SH-SY5Y (cell line): ENCODE data around the gene TPPP3.

Experiments used
- GATA2 ChIP-seq: IDR thresholded peaks from 2 replicates; pipeline ENCODE4 v1.6.1; 2011; ENCODE audit warnings: mild to moderate bottlenecking, low read depth, low read length
- GATA3 ChIP-seq: IDR thresholded peaks from 2 replicates; pipeline ENCODE4 v1.6.1; 2011; ENCODE audit warnings: low read depth, mild to moderate bottlenecking, low read length, moderate library complexity

TPPP3 gene

DNA sequence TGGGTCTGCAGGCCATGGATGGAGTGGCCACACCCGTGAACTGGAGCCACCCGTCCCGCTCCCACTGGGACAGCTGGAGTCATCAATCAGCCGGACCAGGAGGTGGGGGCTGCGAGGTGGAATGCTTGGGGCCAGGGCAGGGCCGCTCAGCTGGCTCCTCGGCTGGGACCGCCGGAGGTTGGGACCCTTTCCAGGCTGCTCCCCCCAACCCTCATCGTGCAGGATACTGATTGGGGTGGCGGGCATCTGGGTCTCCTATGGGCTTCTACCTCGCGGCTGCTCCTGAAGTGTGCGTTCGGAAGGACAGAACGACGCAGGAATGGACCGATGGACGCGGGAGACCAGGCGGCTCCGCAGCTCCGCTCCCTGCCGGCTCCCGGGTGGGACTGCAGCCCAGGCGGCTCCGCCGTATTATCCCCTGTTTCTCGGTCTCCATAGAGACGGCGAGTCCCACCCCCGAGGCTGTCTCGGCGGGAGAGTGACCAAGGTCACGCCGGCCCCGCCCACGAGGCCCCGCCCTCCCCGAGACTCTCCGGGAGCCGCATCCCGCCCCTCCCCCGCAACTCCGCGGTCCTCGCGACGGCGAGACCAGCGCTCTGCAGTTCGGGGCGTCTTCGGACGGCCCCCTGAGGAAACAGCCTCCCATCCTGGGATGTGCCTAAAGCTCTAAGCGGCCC lies at the start of gene TPPP3:
Gene TPPP3 (minus strand): TSS at position 388 of the 677 bp plus-strand sequence. CDS start 2,387 bp downstream, outside the sequence.
- TF ChIP-seq GATA2 (no peak), GATA3 (no peak)

DNA sequence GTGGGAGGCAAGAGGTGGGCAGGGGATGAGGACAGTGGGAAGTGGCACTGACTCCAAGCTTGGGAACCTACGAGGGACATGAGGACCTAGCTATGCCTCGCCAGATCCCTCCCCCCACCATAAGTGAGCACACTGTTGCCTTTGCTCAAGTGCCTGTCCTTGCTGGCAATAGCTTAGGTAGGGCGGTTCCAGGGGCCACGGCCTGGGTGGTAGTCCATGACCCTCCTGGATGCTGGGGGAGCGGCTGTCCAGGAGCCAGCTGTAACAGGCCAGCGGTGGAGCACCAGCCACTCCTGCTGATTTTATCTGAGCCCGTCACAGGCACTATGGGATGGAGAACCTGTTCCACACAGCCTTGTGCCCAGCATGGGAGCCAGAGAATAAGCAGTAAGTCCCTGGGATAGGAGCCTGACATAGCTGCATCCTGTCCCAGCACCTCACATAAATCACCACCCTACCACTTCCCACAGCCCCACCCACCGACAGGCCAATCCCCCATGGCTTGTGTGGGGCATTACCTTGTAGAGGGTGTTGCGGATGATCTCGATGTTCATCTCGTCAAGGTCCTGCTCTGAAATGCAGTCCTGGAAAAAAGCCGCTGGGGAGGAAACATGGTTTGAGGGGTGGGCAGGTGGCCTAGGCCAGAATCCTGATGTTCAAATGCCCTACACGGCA lies 49.4 kb upstream of the TPPP3 start:
- TF ChIP-seq GATA3 (no peak), GATA2 (peak; percentile 53)

DNA sequence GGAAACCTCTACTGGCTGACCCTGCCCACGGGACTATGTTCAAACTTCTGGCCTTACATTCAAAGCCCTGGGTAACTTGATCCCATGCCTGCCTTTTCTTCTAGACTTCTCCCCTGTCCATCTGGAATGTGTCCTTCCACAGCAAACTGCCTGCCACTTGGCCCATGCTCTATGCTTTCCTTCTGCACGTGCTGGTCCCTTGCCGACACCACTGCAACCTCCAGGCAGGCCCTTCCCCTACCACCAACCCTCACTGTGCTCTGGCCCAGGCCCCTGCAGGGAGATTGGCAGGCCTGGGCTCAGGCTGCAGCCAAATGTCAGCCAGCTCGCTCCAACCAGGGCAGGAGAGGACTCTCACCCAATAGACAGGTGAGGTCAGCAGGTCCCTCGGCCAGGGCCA lies 48.6 kb upstream of the TPPP3 start:
- TF ChIP-seq GATA3 (no peak), GATA2 (no peak)

DNA sequence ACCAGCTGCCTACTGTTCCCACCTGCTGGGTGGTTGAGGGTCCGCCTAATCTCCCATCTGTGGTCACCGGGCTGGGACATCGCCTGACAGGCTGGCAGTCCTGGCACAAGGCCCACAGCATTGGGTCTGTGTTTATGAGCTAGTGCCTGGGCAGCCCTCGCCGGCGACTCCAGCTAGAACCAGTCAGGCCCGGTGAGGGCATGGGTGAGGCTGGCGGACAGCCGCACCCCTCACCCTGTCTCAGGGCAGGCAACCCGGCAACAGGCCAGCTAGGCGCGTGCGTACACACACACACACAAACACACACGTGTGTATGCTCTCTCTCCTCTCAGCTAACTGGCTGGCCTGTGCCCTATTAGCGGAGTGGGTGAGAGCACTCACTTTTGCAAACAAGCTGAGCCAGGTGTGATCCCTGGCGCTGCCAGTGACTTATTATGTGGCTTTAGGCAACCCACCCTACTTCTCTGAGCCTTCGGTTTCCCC lies 48.0 kb upstream of the TPPP3 start:
- TF ChIP-seq GATA2 (no peak), GATA3 (no peak)

DNA sequence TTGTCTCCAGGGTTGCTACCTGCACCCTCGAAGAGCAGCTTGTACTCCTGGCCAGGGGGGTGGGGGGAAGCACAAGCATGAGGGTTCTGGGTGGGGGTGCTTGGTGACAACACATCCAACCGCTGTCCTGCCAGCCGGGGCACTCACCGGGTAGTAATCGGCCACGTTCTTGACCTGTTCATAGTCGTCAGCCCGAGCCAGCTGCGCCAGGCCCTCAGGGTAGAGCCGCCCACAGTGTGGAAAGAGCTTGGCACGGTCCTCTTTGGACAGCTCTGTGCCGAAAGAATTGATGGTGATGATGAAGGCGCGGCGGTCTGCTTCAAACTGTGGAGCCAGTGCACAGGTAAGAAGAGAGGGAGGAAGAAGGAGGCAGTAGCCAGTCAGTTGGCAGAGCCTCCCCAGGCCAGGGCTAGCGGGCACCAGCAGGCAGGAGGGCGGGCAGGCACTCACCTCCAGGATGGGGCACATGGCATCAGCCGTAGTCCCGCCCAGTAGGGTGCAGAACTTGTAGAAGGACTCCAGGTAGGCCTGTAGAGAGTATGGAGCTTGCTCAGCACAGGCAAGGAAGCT lies 45.6 kb upstream of the TPPP3 start:
- TF ChIP-seq GATA2 = no peak
- TF ChIP-seq GATA3 = no peak

DNA sequence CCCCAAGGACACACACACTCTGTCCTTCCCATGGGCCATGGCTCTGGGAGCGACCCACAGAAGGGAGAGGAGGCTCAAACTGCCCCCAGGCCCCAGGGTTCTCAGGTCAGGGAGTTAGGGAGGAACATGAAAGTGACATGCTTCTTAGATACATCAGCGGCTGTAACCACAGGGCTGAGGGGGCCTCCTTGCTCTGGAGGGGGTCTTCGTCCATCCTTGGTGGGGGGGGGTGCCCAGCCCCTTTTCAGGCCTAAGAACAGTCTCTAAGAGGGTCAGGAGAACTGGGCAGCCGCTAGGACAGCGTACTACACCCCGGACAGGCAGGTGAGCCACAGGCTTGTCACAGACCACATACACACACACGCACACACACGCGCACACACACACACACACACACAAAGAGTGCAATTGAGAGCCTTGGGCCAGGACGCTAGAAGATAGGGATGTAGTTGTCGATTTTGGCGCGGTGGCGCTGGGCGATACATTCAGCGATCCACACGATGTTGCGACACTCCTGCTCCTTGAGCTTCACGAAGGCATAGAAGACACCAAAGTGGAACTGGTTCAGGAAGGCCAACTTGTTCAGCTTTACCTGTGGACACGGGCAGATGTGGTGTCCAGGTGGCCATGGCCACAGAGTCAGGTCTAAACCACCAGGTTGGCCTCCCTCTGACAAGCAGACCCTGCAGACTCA lies 44.9 kb upstream of the TPPP3 start:
- no peak for TF ChIP-seq GATA2
- no peak for TF ChIP-seq GATA3

DNA sequence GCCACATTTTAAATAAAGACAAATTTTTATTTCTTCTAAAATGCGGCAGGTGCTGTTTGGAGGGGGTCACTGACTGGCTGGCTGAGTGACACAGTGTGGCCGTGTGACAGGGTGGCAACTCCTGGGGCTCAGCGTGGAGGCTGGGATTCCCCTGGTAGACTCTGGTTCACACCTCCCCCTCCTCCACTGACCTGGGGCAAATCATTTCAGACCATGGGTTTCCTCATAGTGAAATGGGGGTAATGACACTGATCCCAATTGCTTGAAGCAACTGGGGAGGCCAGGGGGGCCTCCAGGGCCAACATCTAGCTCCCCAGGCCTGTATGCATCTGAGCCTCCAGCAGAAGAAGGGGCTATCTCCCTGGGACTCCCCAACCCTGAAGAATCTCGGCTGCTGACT lies 44.2 kb upstream of the TPPP3 start:
- TF ChIP-seq GATA3 (no peak), GATA2 (no peak)

DNA sequence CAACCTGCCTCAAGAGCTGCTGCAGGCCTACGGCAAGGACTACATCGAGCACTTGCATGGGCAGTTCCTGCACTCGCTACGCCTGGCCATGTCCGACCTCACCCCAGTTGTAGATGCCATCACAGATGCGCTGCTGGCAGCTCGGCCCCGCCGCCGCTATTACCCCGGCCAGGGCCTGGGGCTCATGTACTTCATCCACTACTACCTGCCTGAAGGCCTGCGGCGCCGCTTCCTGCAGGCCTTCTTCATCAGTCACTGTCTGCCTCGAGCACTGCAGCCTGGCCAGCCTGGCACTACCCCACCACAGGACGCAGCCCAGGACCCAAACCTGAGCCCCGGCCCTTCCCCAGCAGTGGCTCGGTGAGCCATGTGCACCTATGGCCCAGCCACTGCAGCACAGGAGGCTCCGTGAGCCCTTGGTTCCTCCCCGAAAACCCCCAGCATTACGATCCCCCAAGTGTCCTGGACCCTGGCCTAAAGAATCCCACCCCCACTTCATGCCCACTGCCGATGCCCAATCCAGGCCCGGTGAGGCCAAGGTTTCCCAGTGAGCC lies 43.4 kb upstream of the TPPP3 start:
- TF ChIP-seq GATA2 (no peak), GATA3 (no peak)

DNA sequence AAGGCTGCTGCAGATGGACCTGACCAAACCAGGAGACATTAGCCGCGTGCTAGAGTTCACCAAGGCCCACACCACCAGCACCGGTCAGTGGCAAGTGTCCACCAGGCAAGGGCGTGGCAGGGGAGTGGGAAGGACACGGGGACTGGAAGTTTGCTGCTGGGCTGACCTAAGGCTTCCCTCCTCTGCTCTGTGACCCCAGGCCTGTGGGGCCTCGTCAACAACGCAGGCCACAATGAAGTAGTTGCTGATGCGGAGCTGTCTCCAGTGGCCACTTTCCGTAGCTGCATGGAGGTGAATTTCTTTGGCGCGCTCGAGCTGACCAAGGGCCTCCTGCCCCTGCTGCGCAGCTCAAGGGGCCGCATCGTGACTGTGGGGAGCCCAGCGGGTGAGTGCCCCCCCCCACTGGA lies 42.5 kb upstream of the TPPP3 start:
- no peak for TF ChIP-seq GATA2
- TF ChIP-seq GATA3 = no peak

DNA sequence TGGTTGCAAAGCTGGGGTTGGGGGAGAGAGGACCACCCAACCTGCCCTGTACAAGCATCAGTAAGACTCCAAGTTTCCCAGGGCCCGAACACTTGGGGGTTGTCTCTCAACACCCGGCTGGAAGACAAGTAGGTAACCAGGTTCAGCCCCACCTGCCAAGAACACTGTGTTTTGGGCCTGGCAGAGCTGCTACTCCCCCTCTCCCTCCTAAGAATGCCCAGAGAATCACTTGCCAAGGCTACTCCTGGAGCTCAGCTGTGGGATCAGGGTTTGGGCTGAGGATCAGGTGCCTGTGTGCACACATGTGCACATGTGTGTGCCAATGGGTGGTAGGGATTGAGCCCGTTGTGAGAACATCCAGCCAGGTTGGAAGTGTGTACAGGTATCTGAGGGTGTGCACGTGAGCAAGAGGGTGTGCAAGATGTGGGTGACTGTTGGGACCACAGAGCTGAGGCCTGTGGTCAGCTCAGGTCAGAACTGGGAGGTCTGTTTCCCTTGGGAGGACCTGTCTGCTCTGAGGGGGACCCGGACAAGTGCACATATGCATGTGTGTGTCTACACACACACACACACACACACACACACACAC lies 39.9 kb upstream of the TPPP3 start:
- TF ChIP-seq GATA3 (no peak), GATA2 (no peak)

DNA sequence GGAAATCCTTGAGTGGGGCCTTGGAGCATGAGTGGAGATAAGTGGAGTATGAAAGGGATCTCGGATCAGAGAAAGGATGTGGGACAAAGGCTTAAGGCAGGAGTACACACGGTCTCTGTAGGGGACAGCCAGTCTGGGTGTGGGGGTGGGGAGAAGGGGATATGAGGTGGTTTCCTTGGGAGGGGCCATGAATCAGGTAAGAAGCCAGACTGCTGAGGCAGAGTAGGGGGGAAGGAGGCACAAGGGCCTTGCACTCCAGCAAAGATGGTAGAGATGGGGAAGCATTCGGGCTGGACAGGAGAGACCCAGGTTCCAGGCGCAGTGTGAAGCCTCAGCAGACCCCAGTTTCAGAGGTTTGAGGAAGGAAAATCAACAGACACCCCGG lies 39.2 kb upstream of the TPPP3 start:
- TF ChIP-seq GATA2 (no peak), GATA3 (no peak)

DNA sequence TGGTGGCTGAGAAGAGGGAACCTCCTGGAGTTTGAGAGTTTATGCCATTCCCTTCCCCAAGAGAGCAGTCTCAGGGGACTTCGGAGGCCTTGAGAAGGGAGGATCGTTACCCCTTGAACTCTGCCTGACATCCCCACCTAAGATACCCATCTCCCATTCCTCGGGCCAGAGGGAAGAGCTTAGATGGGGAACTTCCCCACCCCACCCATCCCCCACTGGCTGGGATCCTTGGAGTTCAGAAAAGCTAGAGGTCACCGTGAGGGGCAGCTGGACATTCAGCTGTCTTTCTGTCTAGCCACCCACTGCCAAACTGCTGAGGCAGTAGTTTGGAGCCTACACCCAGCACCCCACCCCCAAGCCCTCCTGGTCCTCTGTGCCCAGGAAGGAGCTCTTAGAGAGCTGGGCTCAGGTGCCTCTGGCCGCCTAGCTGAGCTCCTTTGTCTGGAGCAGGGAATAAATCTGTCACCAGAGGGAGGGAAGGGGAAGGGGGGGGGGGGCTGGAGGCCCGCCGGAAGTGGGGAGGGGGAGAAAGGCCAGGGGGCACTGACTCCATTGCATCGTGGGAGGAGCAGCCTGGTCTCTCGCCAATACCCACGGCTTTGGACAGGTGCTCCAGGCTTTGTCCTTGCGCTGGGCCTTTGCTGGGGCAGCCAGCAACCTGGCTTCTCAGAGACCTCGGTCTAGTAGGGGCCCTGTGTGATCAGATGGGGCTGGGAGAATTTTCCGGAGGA lies 38.6 kb upstream of the TPPP3 start:
- TF ChIP-seq GATA2 = no peak
- TF ChIP-seq GATA3 = no peak

DNA sequence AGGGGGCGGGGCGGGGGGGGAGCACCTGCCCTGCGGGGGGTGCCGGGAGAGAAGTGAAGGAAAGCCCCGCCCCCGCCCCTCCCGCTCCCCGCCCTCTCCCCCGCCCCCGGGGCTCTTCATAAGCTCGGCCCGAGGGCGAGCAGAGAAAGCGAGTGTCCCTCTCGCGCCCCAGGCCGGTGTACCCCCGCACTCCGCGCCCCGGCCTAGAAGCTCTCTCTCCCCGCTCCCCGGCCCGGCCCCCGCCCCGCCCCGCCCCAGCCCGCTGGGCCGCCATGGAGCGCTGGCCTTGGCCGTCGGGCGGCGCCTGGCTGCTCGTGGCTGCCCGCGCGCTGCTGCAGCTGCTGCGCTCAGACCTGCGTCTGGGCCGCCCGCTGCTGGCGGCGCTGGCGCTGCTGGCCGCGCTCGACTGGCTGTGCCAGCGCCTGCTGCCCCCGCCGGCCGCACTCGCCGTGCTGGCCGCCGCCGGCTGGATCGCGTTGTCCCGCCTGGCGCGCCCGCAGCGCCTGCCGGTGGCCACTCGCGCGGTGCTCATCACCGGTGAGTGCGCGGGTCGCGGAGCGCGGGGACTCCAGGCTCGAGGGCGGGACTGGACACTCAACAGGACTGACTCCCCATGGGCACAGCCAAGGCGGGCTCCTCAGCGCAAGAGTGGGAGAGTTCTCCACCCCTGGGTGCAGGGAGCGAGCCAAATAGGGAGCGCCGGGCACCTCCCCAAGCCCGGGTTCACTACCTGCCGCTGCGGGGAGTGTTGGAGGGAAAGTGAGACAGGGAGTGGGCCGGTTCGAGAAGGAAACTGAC lies 37.9 kb upstream of the TPPP3 start, which contains the start of gene HSD11B2:
Gene HSD11B2 (plus strand): TSS at position 145 of the 798 bp plus-strand sequence. CDS start 128 bp downstream, at position 273.
- no peak for TF ChIP-seq GATA2
- no peak for TF ChIP-seq GATA3
